ENCODE measurements around the gene ALDH1L1.

Gene ALDH1L1

GRCh38 chr3:126134219-126134975, 46.0 kb downstream of the ALDH1L1 start:
- peak; percentile 9 to 11 for DNase-seq (ENCODE audit: low read depth in 2 of 2)

- DNase-seq (ENCODE audit: low read depth in 2 of 2), result no peak
These were observed 46.8 kb downstream of the ALDH1L1 start for GRCh38 chr3:126133606-126134005.

GRCh38 chr3:126132751-126133511, 47.5 kb downstream of the ALDH1L1 start:
- DNase-seq (ENCODE audit: low read depth in 2 of 2), result no peak

GRCh38 chr3:126131881-126132750, 48.3 kb downstream of the ALDH1L1 start:
- DNase-seq (ENCODE audit: low read depth in 2 of 2), result no peak

GRCh38 chr3:126130981-126131745, 49.2 kb downstream of the ALDH1L1 start:
- no peak for DNase-seq (ENCODE audit: low read depth in 2 of 2)

- DNase-seq (ENCODE audit: low read depth in 2 of 2), result no peak
These were observed 50.1 kb downstream of the ALDH1L1 start for GRCh38 chr3:126130081-126130855.

GRCh38 chr3:126129398-126129891, 50.9 kb downstream of the ALDH1L1 start:
- DNase-seq (ENCODE audit: low read depth in 2 of 2), result no peak

- no peak for DNase-seq (ENCODE audit: low read depth in 2 of 2)
These were observed 51.6 kb downstream of the ALDH1L1 start for GRCh38 chr3:126128504-126129397.

GRCh38 chr3:126127904-126128303, 52.5 kb downstream of the ALDH1L1 start:
- DNase-seq (ENCODE audit: low read depth in 2 of 2), result no peak

- DNase-seq (ENCODE audit: low read depth in 2 of 2), result no peak
These were observed 52.9 kb downstream of the ALDH1L1 start for GRCh38 chr3:126127452-126127851.

- DNase-seq (ENCODE audit: low read depth in 2 of 2), result no peak
These were observed 53.5 kb downstream of the ALDH1L1 start for GRCh38 chr3:126126811-126127431.

GRCh38 chr3:126126286-126126685, 54.1 kb downstream of the ALDH1L1 start:
- no peak for DNase-seq (ENCODE audit: low read depth in 2 of 2)

GRCh38 chr3:126125781-126126251, 54.6 kb downstream of the ALDH1L1 start:
- DNase-seq (ENCODE audit: low read depth in 2 of 2), result no peak

- DNase-seq (ENCODE audit: low read depth in 2 of 2), result no peak
These were observed 55.0 kb downstream of the ALDH1L1 start for GRCh38 chr3:126125341-126125740.

- DNase-seq (ENCODE audit: low read depth in 2 of 2), result no peak
These were observed 55.5 kb downstream of the ALDH1L1 start for GRCh38 chr3:126124896-126125295.

- DNase-seq (ENCODE audit: low read depth in 2 of 2), result no peak
These were observed 56.1 kb downstream of the ALDH1L1 start for GRCh38 chr3:126124148-126124868.

- DNase-seq (ENCODE audit: low read depth in 2 of 2), result no peak
These were observed 58.8 kb downstream of the ALDH1L1 start for GRCh38 chr3:126121632-126122031.

GRCh38 chr3:126121074-126121473, 59.3 kb downstream of the ALDH1L1 start:
- DNase-seq (ENCODE audit: low read depth in 2 of 2), result no peak

Measured in stimulated activated CD8-positive, alpha-beta memory T cell treated with anti-CD3 and anti-CD28 coated beads, Interleukin-15, amount 100 ng/mL, for 48 hours (primary cell).